NOMO-1 treated with dmso at 0.1 percent for 144 hours (cell line): ENCODE data around the gene COL5A1.
"Not testable (repeated sequence)": the region's sequence is repeated elsewhere in the genome, so short reads cannot be mapped to it uniquely, and the experiment has no call there.

ENCODE experiments used
- DNase-seq: peaks from one replicate; lab custom pipeline; 2025; ENCODE audit not compliant: unreplicated experiment; lab: John Stamatoyannopoulos, UW

COL5A1 gene

DNA sequence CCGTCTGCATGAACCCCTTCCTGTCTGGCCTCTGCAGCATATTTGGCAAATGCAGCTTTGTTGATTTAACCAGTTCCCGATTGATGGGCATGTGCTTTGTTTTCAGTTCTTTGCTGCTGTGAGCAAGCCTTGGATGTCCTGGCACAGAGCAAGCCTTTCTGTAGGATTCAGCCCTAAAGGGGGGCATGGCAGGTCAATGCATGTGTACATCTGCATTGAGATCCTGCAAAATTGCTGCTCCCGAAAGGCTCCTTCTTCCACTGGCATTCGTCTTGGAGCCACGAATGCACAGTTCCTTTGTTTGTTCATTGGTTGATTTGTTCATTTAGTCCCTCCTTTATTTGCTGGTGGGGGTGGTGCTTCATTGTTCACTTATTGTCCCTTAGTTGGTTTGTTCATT, 34.8 kb downstream of the COL5A1 start:
- DNase-seq: no peak

- DNase-seq: no peak
These were observed 35.3 kb downstream of the COL5A1 start for GRCh38 chr9:134676886-134677285.

- DNase-seq: no peak
These were observed 36.1 kb downstream of the COL5A1 start for GRCh38 chr9:134677743-134678142.

- no peak for DNase-seq
These were observed 36.6 kb downstream of the COL5A1 start for GRCh38 chr9:134678206-134678605.

DNA sequence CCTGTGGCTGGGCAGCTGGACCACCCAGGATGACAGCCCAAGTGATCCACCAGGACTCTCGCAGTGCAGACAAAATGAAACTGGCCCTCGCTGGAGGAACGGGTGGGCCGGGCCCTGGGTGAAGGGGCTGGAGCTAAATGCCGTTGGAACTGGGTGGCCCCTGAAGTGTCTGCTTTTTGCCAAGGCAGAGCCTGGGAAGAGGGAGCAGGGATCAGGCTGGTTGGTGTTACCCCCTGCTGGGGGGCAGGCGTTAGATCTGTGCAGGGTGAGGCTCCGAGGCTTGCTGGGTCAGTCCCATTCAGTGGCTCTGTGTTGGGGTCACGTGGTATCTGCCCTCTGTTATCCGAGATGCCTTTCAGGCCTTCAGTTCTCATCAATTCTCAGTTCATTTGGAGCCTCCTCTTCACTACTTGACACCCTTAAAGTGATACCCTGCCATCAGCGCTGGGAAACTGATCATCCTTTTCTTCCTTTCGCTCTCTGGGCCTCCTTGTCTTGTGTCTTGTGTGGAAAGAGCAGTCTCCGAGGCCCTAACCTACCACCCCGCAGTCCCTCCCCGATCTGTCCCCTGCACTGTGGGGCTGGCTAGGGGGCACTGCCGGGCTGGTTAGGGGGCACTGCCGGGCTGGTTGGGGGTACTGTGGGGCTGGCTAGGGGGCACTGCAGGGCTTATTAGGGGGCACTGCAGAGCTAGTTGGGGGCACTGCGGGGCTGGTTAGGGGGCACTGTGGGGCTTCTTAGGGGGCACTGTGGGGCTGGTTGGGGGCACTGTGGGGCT, 37.3 kb downstream of the COL5A1 start:
- DNase-seq: no peak

DNA sequence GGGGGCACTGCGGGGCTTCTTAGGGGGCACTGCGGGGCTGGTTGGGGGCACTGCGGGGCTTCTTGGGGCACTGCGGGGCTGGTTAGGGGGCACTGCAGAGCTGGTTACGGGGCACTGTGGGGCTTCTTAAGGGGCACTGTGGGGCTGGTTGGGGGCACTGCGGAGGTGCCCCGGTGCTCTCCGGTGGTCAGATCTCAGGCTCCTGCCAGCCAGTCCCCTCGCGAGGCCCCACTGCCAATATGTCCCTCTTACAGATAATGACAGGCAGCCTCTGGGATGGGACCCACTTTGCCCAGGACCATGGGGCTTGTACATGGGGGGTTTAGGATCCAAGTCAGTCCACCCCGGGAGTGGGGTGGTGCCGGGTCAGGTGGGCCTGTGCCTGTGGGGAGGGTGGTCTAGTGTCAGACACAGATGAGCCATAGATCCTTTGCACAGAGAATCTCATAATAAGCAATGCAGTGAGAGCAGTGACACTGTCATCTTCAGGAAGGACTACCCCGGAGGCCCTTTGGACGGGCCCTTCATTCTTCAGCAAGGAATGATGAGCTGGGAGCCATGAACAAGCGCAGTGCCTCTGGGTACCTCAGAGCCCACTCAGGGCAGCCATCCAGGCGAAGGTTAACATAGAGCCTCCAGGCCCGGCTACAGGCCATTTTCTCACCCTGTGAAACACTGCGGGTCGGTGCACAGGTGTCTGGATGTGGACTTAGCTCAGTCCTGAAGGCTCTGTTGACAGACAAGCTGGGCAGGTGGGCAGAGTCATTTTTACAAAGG, 38.2 kb downstream of the COL5A1 start:
- no peak for DNase-seq

- DNase-seq: no peak
These were observed 38.9 kb downstream of the COL5A1 start for GRCh38 chr9:134680393-134681060.

DNA sequence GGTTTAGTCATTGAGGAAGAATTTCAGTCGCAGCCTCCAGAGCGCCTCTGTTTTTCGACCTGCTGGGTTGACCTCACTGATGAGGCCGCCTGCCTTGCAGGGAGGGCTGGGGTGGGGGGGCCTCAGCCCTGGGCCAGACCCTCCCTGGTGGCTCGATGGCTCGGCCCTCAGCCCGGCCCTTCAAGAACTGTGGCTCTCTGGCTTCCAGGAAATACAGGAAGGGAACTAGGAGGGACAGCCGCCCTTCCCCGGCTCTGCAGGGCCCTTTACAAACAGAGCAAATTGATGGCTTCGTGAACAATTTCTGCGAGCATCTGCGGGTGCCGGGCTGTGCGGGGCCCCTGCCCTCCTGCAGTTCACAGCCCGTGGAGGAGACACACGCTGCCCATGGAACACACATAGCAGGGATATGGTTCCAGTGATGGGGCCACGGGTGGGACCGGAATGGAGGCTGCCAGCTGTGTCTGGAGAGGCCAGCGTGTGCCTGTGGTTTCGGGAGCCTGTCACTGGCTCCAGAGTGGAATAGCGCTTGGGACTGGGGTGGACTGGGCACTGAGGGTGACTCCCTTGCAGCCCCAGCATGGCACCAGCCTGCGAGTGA, 39.6 kb downstream of the COL5A1 start:
- DNase-seq: no peak

GRCh38 chr9:134682026-134682425, 40.4 kb downstream of the COL5A1 start:
- no peak for DNase-seq

DNA sequence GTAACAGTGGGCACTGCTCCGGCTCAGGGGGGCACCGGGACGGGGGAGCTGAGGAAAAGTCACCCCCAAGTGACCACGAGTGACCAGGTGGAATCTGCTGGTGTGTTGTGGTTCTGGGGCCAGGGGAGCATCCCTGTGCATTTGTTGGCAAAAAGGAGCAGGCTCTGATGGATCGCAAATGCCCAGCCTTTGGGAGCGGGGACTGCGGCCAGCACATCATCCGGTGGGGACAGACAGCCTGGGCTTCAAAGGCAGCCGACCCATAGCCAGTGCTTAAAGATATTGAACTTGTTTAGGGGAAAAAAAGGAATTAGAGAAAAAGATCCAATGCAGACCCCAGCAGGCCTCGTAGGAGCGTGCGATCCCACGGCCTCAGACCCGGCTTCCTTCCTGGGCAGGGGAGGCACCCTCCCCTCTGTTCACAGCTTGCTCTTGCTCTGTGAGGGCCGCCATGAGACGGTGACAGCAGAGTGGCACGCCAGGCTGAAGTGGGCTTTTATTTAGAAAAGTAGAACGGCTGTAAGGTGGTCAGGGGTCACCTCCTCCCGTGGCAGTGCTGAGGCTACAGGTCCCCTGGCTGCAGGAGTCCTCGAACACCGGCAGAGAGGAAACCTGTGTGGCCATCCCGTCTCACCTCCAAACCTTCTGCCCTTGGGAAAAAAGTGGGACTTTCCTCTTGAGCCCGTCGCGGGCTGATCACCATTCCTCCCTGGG, 41.2 kb downstream of the COL5A1 start:
- no peak for DNase-seq

- DNase-seq: no peak
These were observed 42.2 kb downstream of the COL5A1 start for GRCh38 chr9:134683714-134684374.

DNA sequence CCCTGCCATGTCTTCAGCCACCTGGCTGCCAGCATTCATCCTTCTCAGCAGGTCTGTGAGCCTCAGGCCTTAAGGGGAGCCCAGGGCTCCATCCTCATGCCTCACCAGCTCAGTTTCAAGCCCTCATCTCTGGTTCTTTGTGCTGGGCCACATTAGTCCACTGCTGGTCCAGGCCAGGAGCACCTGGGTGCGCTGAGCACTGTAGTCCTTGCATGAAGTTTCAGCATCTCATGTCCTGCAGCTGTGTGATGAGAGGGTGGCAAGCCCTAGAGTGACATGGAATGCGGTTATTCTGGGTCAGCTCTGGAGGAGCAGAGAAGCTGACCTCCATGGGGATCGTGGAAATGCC, 42.7 kb downstream of the COL5A1 start:
- DNase-seq: no peak

- not testable (repeated sequence) for DNase-seq
These were observed 43.3 kb downstream of the COL5A1 start for GRCh38 chr9:134684941-134685340.

- DNase-seq: no peak
These were observed 44.2 kb downstream of the COL5A1 start for GRCh38 chr9:134685784-134686183.

- DNase-seq: no peak
These were observed 45.3 kb downstream of the COL5A1 start for GRCh38 chr9:134686896-134687295.

- DNase-seq: no peak
These were observed 46.0 kb downstream of the COL5A1 start for GRCh38 chr9:134687556-134687955.

GRCh38 chr9:134688231-134688630, 46.6 kb downstream of the COL5A1 start:
- DNase-seq: no peak

DNA sequence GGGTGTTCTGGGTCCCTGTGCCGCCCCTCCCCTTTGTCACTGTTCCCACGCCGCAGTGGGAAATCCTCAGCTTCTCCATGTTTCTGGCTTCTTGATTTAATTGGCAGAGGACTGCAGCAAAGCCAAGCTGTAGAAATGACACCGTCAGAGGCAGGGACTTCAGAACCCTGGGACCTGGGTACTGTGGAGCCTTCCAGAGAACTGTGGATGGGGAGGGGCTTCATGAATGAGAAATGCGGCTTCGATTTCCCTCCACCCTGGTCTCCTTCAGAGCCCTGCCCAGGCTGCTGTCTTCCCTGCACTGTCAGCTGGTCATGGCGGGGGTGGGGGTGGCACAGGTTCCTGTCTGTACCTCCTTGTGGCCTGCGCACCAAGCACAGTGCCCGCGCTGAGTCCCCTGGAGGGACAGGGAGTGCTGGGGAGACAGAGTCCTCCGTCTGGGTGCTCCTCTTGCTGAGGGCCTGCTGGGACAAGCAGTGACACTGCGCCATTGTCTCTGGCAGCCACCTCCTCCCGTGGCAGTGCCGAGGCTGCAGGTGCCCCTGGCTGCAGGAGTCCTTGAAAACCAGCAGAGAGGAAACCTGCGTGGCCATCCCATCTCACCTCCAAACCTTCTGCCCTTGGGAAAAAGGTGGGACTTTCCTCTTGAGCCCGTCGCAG, 47.2 kb downstream of the COL5A1 start:
- no peak for DNase-seq

GRCh38 chr9:134689321-134690181, 47.9 kb downstream of the COL5A1 start:
- DNase-seq: no peak
